Activated naive CD8-positive, alpha-beta T cell treated with anti-CD3 and anti-CD28 coated beads, Interleukin-2, amount 50 U/mL, for 16 hours (primary cell): ENCODE data around the gene MYL12B.
"Not testable (repeated sequence)": the region's sequence is repeated elsewhere in the genome, so short reads cannot be mapped to it uniquely, and the experiment has no call there.

Experiments
- DNase-seq: peaks from one replicate; pipeline ENCODE4 v3.0.0-alpha.2; 2020; ENCODE audit warnings: low read depth, low spot score

MYL12B gene

GRCh38 chr18:3262234-3263131, 550 bp downstream of the MYL12B start:
- DNase-seq = no peak

GRCh38 chr18:3263132-3263700, 1.3 kb downstream of the MYL12B start:
- no peak for DNase-seq

- DNase-seq = no peak
Observed at GRCh38 chr18:3264362-3264761, 2.4 kb downstream of the MYL12B start.

GRCh38 chr18:3265564-3266033, 3.7 kb downstream of the MYL12B start:
- DNase-seq = no peak

GRCh38 chr18:3266062-3266608, 4.2 kb downstream of the MYL12B start:
- DNase-seq = no peak

- no peak for DNase-seq
Observed at GRCh38 chr18:3268306-3268705, 6.4 kb downstream of the MYL12B start.

- no peak for DNase-seq
Observed at GRCh38 chr18:3269241-3269913, 7.4 kb downstream of the MYL12B start.

- no peak for DNase-seq
Observed at GRCh38 chr18:3269914-3270299, 8.0 kb downstream of the MYL12B start.

- no peak for DNase-seq
Observed at GRCh38 chr18:3273042-3273441, 11.1 kb downstream of the MYL12B start.

GRCh38 chr18:3277643-3278213, 15.8 kb downstream of the MYL12B start:
- DNase-seq = not testable (repeated sequence)

- no peak for DNase-seq
Observed at GRCh38 chr18:3279201-3280185, 17.6 kb downstream of the MYL12B start.

GRCh38 chr18:3281456-3282400, 19.8 kb downstream of the MYL12B start:
- no peak for DNase-seq

GRCh38 chr18:3283253-3283863, 21.4 kb downstream of the MYL12B start:
- no peak for DNase-seq

- DNase-seq = no peak
Observed at GRCh38 chr18:3283908-3284307, 22.0 kb downstream of the MYL12B start.

GRCh38 chr18:3284501-3284900, 22.6 kb downstream of the MYL12B start:
- no peak for DNase-seq

- no peak for DNase-seq
Observed at GRCh38 chr18:3286159-3286558, 24.2 kb downstream of the MYL12B start.

GRCh38 chr18:3293196-3293951, 31.4 kb downstream of the MYL12B start:
- no peak for DNase-seq

GRCh38 chr18:3294435-3295080, 32.6 kb downstream of the MYL12B start:
- no peak for DNase-seq
